T-helper 2 cell treated with Interferon-gamma antibody and Interleukin-4, amounts not matched to agents 5 μg/mL and 100 μg/mL, for 36 hours (primary cell): ENCODE measurements around the gene C14orf180.

Source experiments
- DNase-seq: peaks from one replicate; pipeline ENCODE4 v3.0.0; 2021; ENCODE audit warnings: low spot score
- H3K27ac Mint-ChIP-seq: one replicate; pipeline ENCODE4 v1.8.0; 2021; ENCODE audit warnings: mild to moderate bottlenecking, mixed read lengths
- H3K27me3 Mint-ChIP-seq: one replicate; pipeline ENCODE4 v1.8.0; 2021; ENCODE audit warnings: low read depth, mixed read lengths
- H3K36me3 Mint-ChIP-seq: one replicate; pipeline ENCODE4 v1.8.0; 2021; ENCODE audit warnings: low read depth, mixed read lengths
- H3K4me1 Mint-ChIP-seq: one replicate; pipeline ENCODE4 v1.8.0; 2021; ENCODE audit warnings: low read depth, mixed read lengths
- H3K4me3 Mint-ChIP-seq: one replicate; pipeline ENCODE4 v1.8.0; 2022; ENCODE audit warnings: mild to moderate bottlenecking, moderate library complexity, mixed read lengths
- H3K9me3 Mint-ChIP-seq: one replicate; pipeline ENCODE4 v1.8.0; 2021; ENCODE audit warnings: mixed read lengths

Gene C14orf180

GRCh38 chr14:104546591-104547309, 32.8 kb upstream of the C14orf180 start:
- no peaks in the 10 kb centered on the region for H3K4me1 Mint-ChIP-seq
- no peaks in the 10 kb centered on the region for H3K9me3 Mint-ChIP-seq
- no peak overlapping the region for H3K27ac Mint-ChIP-seq
- H3K36me3 Mint-ChIP-seq = no peaks in the 10 kb centered on the region
- no peak overlapping the region for H3K4me3 Mint-ChIP-seq
- peaks cover 2% of the 10 kb centered on the region for H3K27me3 Mint-ChIP-seq
- no peak for DNase-seq

GRCh38 chr14:104547310-104547997, 32.1 kb upstream of the C14orf180 start:
- Mint-ChIP-seq H3K27me3 (no peaks in the 10 kb centered on the region), H3K27ac (no peak overlapping the region), H3K9me3 (no peaks in the 10 kb centered on the region), H3K36me3 (no peaks in the 10 kb centered on the region), H3K4me3 (no peak overlapping the region), H3K4me1 (no peaks in the 10 kb centered on the region)
- DNase-seq = no peak

- Mint-ChIP-seq H3K4me1 (no peaks in the 10 kb centered on the region), H3K27me3 (no peaks in the 10 kb centered on the region), H3K9me3 (no peaks in the 10 kb centered on the region), H3K36me3 (no peaks in the 10 kb centered on the region), H3K27ac (no peak overlapping the region), H3K4me3 (no peak overlapping the region)
- no peak for DNase-seq
These were observed 31.4 kb upstream of the C14orf180 start for GRCh38 chr14:104547998-104548700.

- no peak overlapping the region for H3K27ac Mint-ChIP-seq
- H3K27me3 Mint-ChIP-seq = no peaks in the 10 kb centered on the region
- no peaks in the 10 kb centered on the region for H3K36me3 Mint-ChIP-seq
- no peaks in the 10 kb centered on the region for H3K4me1 Mint-ChIP-seq
- H3K9me3 Mint-ChIP-seq = no peaks in the 10 kb centered on the region
- no peak overlapping the region for H3K4me3 Mint-ChIP-seq
- no peak for DNase-seq
These were observed 30.6 kb upstream of the C14orf180 start for GRCh38 chr14:104548802-104549535.

- Mint-ChIP-seq H3K27me3 (no peaks in the 10 kb centered on the region), H3K4me3 (no peak overlapping the region), H3K4me1 (no peaks in the 10 kb centered on the region), H3K27ac (no peak overlapping the region), H3K9me3 (no peaks in the 10 kb centered on the region), H3K36me3 (no peaks in the 10 kb centered on the region)
- no peak for DNase-seq
These were observed 29.8 kb upstream of the C14orf180 start for GRCh38 chr14:104549536-104550339.

GRCh38 chr14:104550340-104550860, 29.2 kb upstream of the C14orf180 start:
- no peaks in the 10 kb centered on the region for H3K4me1 Mint-ChIP-seq
- H3K9me3 Mint-ChIP-seq = no peaks in the 10 kb centered on the region
- no peaks in the 10 kb centered on the region for H3K27me3 Mint-ChIP-seq
- H3K27ac Mint-ChIP-seq = no peak overlapping the region
- no peaks in the 10 kb centered on the region for H3K36me3 Mint-ChIP-seq
- no peak for DNase-seq
- H3K4me3 Mint-ChIP-seq = no peak overlapping the region

GRCh38 chr14:104550861-104551728, 28.5 kb upstream of the C14orf180 start:
- no peaks in the 10 kb centered on the region for H3K4me1 Mint-ChIP-seq
- no peak overlapping the region for H3K27ac Mint-ChIP-seq
- no peaks in the 10 kb centered on the region for H3K36me3 Mint-ChIP-seq
- no peak for DNase-seq
- H3K9me3 Mint-ChIP-seq = no peaks in the 10 kb centered on the region
- H3K4me3 Mint-ChIP-seq = no peak overlapping the region
- H3K27me3 Mint-ChIP-seq = no peaks in the 10 kb centered on the region

GRCh38 chr14:104551851-104552737, 27.5 kb upstream of the C14orf180 start:
- Mint-ChIP-seq H3K27me3 (no peaks in the 10 kb centered on the region), H3K27ac (no peak overlapping the region), H3K4me3 (no peak overlapping the region), H3K4me1 (no peaks in the 10 kb centered on the region), H3K9me3 (no peaks in the 10 kb centered on the region), H3K36me3 (no peaks in the 10 kb centered on the region)
- no peak for DNase-seq

GRCh38 chr14:104552738-104553125, 26.8 kb upstream of the C14orf180 start:
- no peaks in the 10 kb centered on the region for H3K27me3 Mint-ChIP-seq
- H3K9me3 Mint-ChIP-seq = no peaks in the 10 kb centered on the region
- H3K27ac Mint-ChIP-seq = no peak overlapping the region
- no peak for DNase-seq
- no peaks in the 10 kb centered on the region for H3K4me1 Mint-ChIP-seq
- H3K36me3 Mint-ChIP-seq = no peaks in the 10 kb centered on the region
- no peak overlapping the region for H3K4me3 Mint-ChIP-seq

GRCh38 chr14:104553166-104554087, 26.1 kb upstream of the C14orf180 start:
- Mint-ChIP-seq H3K27me3 (no peaks in the 10 kb centered on the region), H3K27ac (no peak overlapping the region), H3K4me3 (no peak overlapping the region)

GRCh38 chr14:104554088-104554607, 25.4 kb upstream of the C14orf180 start:
- H3K4me3 Mint-ChIP-seq = no peak overlapping the region
- H3K36me3 Mint-ChIP-seq = no peaks in the 10 kb centered on the region
- no peak for DNase-seq
- no peaks in the 10 kb centered on the region for H3K27me3 Mint-ChIP-seq
- no peaks in the 10 kb centered on the region for H3K9me3 Mint-ChIP-seq
- no peaks in the 10 kb centered on the region for H3K4me1 Mint-ChIP-seq
- no peak overlapping the region for H3K27ac Mint-ChIP-seq

More at GRCh38 chr14:104553166-104554087, 26.1 kb upstream of the C14orf180 start:
- H3K36me3 Mint-ChIP-seq = no peaks in the 10 kb centered on the region
- no peaks in the 10 kb centered on the region for H3K4me1 Mint-ChIP-seq
- no peak for DNase-seq
- H3K9me3 Mint-ChIP-seq = no peaks in the 10 kb centered on the region
